ENCODE data around the gene FRRS1. TPM values are rescaled to one million over a fixed set of nuclear protein-coding genes. Genes with fewer than 3 reads are reported as not detected.

Gene FRRS1
- total and polyA plus RNA-seq, 2 of the 4 experiments (the other 2 are of a cell fraction): 3.8 to 23.5 TPM

- H3K18ac ChIP-seq (ENCODE audit: low read depth, low read length): no peak overlapping the region
- H3K14ac ChIP-seq (replicated peaks; ENCODE audit: low read depth, low read length): peak overlapping the region; percentile 5; the same call in 1 of the 2 replicates
- H4K91ac ChIP-seq (ENCODE audit: insufficient read depth, low read depth, low read length): peak overlapping the region; percentile 27
- in situ Hi-C loops (cut with MboI; ENCODE audit: low sequenced_read_pairs) (no loop called here), dilution Hi-C loops (cut with HindIII; ENCODE audit: low sequenced_read_pairs, unreplicated experiment) (no loop called here), intact Hi-C loops (cut with micrococcal nuclease) (loop anchor here (1.0 to 5.0 kb wide), 4 partner anchors 86 to 508 kb away; no protein-coding TSS in a partner anchor)
- no peaks in the 10 kb centered on the region for H4K20me1 ChIP-seq (ENCODE audit: insufficient read depth, low read length)
- no peak overlapping the region for H2AK5ac ChIP-seq (ENCODE audit: low read depth, low read length)
- H2BK20ac ChIP-seq (ENCODE audit: low read depth, low read length): peak overlapping the region; percentile 13
- peak; percentile 91 for DNase-seq
- ChIA-PET CTCF (interaction anchor here (0.5 to 2.0 kb wide), 18 partner anchors 8 to 940 kb away, joined by 3 to 9 read pairs (median 3); no protein-coding TSS in a partner anchor), POLR2A (ENCODE audit: unreplicated experiment) (interaction anchor here (0.6 kb wide), 1 partner anchor 201 kb away, joined by 3 read pairs; no protein-coding TSS in a partner anchor)
- no peak overlapping the region for H3K4me2 ChIP-seq (ENCODE audit: low read depth, low read length)
- H3K9ac ChIP-seq (ENCODE audit: low read depth, low read length): no peak overlapping the region
- H3K56ac ChIP-seq (ENCODE audit: extremely low read depth, insufficient read depth, low read length): peak overlapping the region; percentile 19
- H2AK9ac ChIP-seq (replicated peaks; ENCODE audit: low read depth, low read length, poor library complexity): no peak overlapping the region
- no peak overlapping the region for H3K23ac ChIP-seq (ENCODE audit: low read depth, low read length)
- H3K9me1 ChIP-seq (ENCODE audit: insufficient read depth, low read length): peaks cover 7% of the 10 kb centered on the region; the same call in 1 of the 2 replicates
- no peaks in the 10 kb centered on the region for H3K9me3 ChIP-seq (ENCODE audit: control insufficient read depth, insufficient read depth, low read length)
- H3K4ac ChIP-seq (ENCODE audit: low read depth, low read length): peak overlapping the region; percentile 29; the same call in 1 of the 2 replicates
- no peak overlapping the region for H4K5ac ChIP-seq (ENCODE audit: low read depth, low read length)
- H3K79me1 ChIP-seq (ENCODE audit: low read depth in 1 of 2, low read length in 2 of 2): no peaks in the 10 kb centered on the region
- H3K4me1 ChIP-seq (ENCODE audit: control insufficient read depth, insufficient read depth, low read length): peaks cover 10% of the 10 kb centered on the region
- H3K4me3 ChIP-seq (ENCODE audit: insufficient read depth, low read depth, low read length): no peak overlapping the region
- BruUV-seq (replicated peaks): no TSS peak
- peak overlapping the region; percentile 59 for H2BK120ac ChIP-seq (ENCODE audit: low read depth, low read length)
- H2BK15ac ChIP-seq (ENCODE audit: low read depth, low read length): peak overlapping the region; percentile 3; the same call in 2 of the 3 replicates
- H2AFZ ChIP-seq (replicated peaks; ENCODE audit: low read length, poor library complexity): peak overlapping the region; percentile 72
- H4K8ac ChIP-seq (ENCODE audit: low read depth in 2 of 2, low read length in 2 of 2): peak overlapping the region; percentile 9 to 19; a peak in 2 of 4 replicates
- H2BK5ac ChIP-seq (ENCODE audit: low read depth, low read length, poor library complexity, severe bottlenecking): peak overlapping the region; percentile 86
- peak; percentile 67 for ATAC-seq (ENCODE audit: low read depth)
- WGBS, 2 experiments (ENCODE audit: extremely low coverage in 2 of 2, insufficient read length in 1 of 2): no CpG with 5 or more reads among the region's 6 CpGs
- H3K27ac ChIP-seq (ENCODE audit: insufficient read depth, low read length): peak overlapping the region; percentile 49; the same call in 1 of the 2 replicates
- no peaks in the 10 kb centered on the region for H3K27me3 ChIP-seq (ENCODE audit: control insufficient read depth, insufficient read depth, low read length)
- no peaks in the 10 kb centered on the region for H3K36me3 ChIP-seq (ENCODE audit: control insufficient read depth, insufficient read depth, low read length)
- peak; percentile 41 for TF ChIP-seq RAD21 (IDR thresholded peaks at IDR 0.05; ENCODE audit: low read length)
- TF ChIP-seq NFE2L2 (IDR thresholded peaks at IDR 0.05; ENCODE audit: low read depth, low read length): no peak
- TF ChIP-seq RFX5 (IDR thresholded peaks at IDR 0.05; ENCODE audit: low read depth, low read length): no peak
- TF ChIP-seq SMC3 (IDR thresholded peaks at IDR 0.05; ENCODE audit: low read depth, low read length): peak; percentile 49
- TF ChIP-seq MAZ (IDR thresholded peaks at IDR 0.05; ENCODE audit: borderline replicate concordance, low read depth, low read length): no peak
- TF ChIP-seq MAFK (IDR thresholded peaks at IDR 0.05; ENCODE audit: low read depth, low read length): no peak
- peak; percentile 50 for TF ChIP-seq CTCF (conservative IDR thresholded peaks at IDR 0.05; ENCODE audit: low read depth, low read length)
- TF ChIP-seq CEBPB (IDR thresholded peaks at IDR 0.05; ENCODE audit: low read depth, low read length): peak; percentile 18; the same call in 1 of the 2 replicates
- TF ChIP-seq USF2 (IDR thresholded peaks at IDR 0.05; ENCODE audit: low read depth, low read length): peak; percentile 19; the same call in 1 of the 2 replicates
- TF ChIP-seq RCOR1 (IDR thresholded peaks at IDR 0.05; ENCODE audit: insufficient replicate concordance, low read length): peak; percentile 22
- no peak for TF ChIP-seq ELK1 (IDR thresholded peaks at IDR 0.05; ENCODE audit: borderline replicate concordance, low read depth, low read length)
- no peak for TF ChIP-seq POLR2A (IDR thresholded peaks at IDR 0.05; ENCODE audit: low read depth, low read length)
- TF ChIP-seq FOS (IDR thresholded peaks at IDR 0.05; ENCODE audit: low read depth, low read length): no peak
- TF ChIP-seq BHLHE40 (IDR thresholded peaks at IDR 0.05; ENCODE audit: low read depth, low read length): peak; percentile 52
Measured at GRCh38 chr1:99685516-99686180, 80.8 kb downstream of the FRRS1 start.

Measured in IMR-90 (cell line).